MCF 10A (cell line): ENCODE results near the gene NEK10. TPM values are rescaled to one million over a fixed set of nuclear protein-coding genes. Genes with fewer than 3 reads are reported as not detected.
"Not testable (repeated sequence)": the region's sequence is repeated elsewhere in the genome, so short reads cannot be mapped to it uniquely, and the experiment has no call there.

ENCODE experiments used
- BruUV-seq: library from RNA; stranded (reverse); fragments of 400-500 nt; replicated peaks from 2 replicates; lab custom pipeline; 2021; lab: Mats Ljungman, UMichigan
- CTCF ChIA-PET: fragments of 300-600 bp; sonication (Branson Sonifier 250); formaldehyde crosslinking; extraction: SDS; loops from one replicate; lab custom pipeline; 2021; ENCODE audit warnings: antibody characterized with exemption, inconsistent platforms; lab: Yijun Ruan, JAX
- POLR2A ChIA-PET: fragments of 300-600, 350-650 bp; sonication (Branson Sonifier 250); formaldehyde crosslinking; extraction: SDS; loops from one replicate; lab custom pipeline; 2020; ENCODE audit warnings: antibody characterized with exemption, inconsistent platforms; lab: Yijun Ruan, JAX
- DNase-seq: peaks from one replicate; pipeline ENCODE4 v3.0.0-alpha.2; 2018; ENCODE audit not compliant: unreplicated experiment
- H3K27ac Mint-ChIP-seq: one replicate; pipeline ENCODE4 v1.8.0; 2022; ENCODE audit warnings: mild to moderate bottlenecking, low read depth, mixed read lengths; ENCODE audit not compliant: unreplicated experiment
- H3K27me3 Mint-ChIP-seq: one replicate; pipeline ENCODE4 v1.8.0; 2022; ENCODE audit warnings: mixed read lengths; ENCODE audit not compliant: insufficient read depth, unreplicated experiment
- H3K36me3 Mint-ChIP-seq: one replicate; pipeline ENCODE4 v1.8.0; 2022; ENCODE audit warnings: mild to moderate bottlenecking, moderate library complexity, mixed read lengths; ENCODE audit not compliant: insufficient read depth, unreplicated experiment
- H3K4me1 Mint-ChIP-seq: one replicate; pipeline ENCODE4 v1.8.0; 2022; ENCODE audit warnings: mixed read lengths; ENCODE audit not compliant: insufficient read depth, unreplicated experiment
- H3K4me3 Mint-ChIP-seq: one replicate; pipeline ENCODE4 v1.8.0; 2022; ENCODE audit warnings: mild to moderate bottlenecking, moderate library complexity, mixed read lengths; ENCODE audit not compliant: unreplicated experiment
- H3K9me3 Mint-ChIP-seq: one replicate; pipeline ENCODE4 v1.8.0; 2022; ENCODE audit warnings: mixed read lengths; ENCODE audit not compliant: unreplicated experiment
- intact Hi-C: fragments of 100-400 bp; cut with micrococcal nuclease; formaldehyde crosslinking; loops from 2 replicates; pipeline ENCODE4 v1.14.1; 2022
- total RNA-seq: library from RNA; stranded (reverse); gene quantifications from 2 replicates; pipeline ENCODE4 v1.2.3, GENCODE V29; 2022
- TF ChIP-seq, protein P1 (sequence below): fragments of 200-600 bp; IDR thresholded peaks from one replicate; pipeline ENCODE4 v1.8.0; 2022; ENCODE audit warnings: antibody characterized with exemption, mild to moderate bottlenecking; ENCODE audit not compliant: unreplicated experiment

NEK10 gene
- total RNA-seq, 1 experiment from 2014 or later = 0.44 TPM

DNA sequence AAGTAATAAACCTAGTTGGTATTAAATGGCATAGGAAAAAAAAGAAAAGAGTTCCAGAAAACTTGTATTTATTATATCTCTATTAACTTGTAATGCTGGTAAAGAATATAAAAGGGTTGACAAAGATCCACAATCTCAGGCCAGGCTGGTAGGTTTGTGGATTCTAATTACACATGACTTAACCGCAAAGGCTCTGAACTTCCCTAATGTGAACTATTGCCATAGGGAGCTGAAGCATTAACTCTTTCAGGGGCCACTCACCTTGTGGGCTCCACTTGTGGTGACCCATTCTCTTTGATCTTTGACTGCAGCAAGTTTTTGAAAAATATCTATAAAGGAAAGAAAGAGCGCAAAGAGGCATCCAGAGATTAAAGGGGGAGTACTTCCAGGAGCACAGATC, 58.5 kb downstream of the NEK10 start:
- TF ChIP-seq, protein P1, sequence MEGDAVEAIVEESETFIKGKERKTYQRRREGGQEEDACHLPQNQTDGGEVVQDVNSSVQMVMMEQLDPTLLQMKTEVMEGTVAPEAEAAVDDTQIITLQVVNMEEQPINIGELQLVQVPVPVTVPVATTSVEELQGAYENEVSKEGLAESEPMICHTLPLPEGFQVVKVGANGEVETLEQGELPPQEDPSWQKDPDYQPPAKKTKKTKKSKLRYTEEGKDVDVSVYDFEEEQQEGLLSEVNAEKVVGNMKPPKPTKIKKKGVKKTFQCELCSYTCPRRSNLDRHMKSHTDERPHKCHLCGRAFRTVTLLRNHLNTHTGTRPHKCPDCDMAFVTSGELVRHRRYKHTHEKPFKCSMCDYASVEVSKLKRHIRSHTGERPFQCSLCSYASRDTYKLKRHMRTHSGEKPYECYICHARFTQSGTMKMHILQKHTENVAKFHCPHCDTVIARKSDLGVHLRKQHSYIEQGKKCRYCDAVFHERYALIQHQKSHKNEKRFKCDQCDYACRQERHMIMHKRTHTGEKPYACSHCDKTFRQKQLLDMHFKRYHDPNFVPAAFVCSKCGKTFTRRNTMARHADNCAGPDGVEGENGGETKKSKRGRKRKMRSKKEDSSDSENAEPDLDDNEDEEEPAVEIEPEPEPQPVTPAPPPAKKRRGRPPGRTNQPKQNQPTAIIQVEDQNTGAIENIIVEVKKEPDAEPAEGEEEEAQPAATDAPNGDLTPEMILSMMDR = no peak
- ChIA-PET CTCF (interaction anchor here (0.6 to 6.1 kb wide), 11 partner anchors 11 to 792 kb away, joined by 3 to 38 read pairs (median 4); no protein-coding TSS in a partner anchor), POLR2A (interaction anchor here (0.7 to 1.2 kb wide), 3 partner anchors 11 to 398 kb away, joined by 3 read pairs; no protein-coding TSS in a partner anchor)
- DNase-seq = no peak
- no TSS peak for BruUV-seq
- Mint-ChIP-seq H3K27me3 (no peaks in the 10 kb centered on the region), H3K4me3 (no peak overlapping the region), H3K36me3 (no peaks in the 10 kb centered on the region), H3K4me1 (peaks cover 13% of the 10 kb centered on the region), H3K9me3 (peaks cover 4% of the 10 kb centered on the region), H3K27ac (no peak overlapping the region)
- intact Hi-C loops = loop anchor here (1.0 to 5.0 kb wide), 2 partner anchors 371 to 402 kb away; no protein-coding TSS in a partner anchor

DNA sequence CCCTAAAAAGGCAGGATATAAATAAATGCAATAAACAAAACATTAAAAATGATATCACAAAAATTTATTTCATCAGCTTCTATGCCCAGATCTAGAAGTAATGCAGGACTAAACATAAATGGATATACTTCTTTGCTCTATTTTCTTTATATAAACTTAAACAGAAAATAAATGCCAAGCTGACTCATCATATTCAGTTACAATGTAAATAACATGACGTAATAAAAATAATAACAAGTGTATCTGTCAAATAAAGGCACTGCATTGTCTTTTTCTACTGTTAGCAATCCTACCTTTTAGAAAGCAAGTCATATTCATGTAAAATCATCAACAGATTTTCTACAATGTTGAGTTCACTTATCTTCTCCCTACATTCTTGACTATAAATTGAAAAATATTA, 61.6 kb downstream of the NEK10 start:
- no TSS peak for BruUV-seq
- Mint-ChIP-seq H3K27ac (no peak overlapping the region), H3K27me3 (no peaks in the 10 kb centered on the region), H3K36me3 (no peaks in the 10 kb centered on the region), H3K4me1 (peaks cover 13% of the 10 kb centered on the region), H3K4me3 (no peak overlapping the region), H3K9me3 (peaks cover 4% of the 10 kb centered on the region)
- intact Hi-C loops = no loop called here
- TF ChIP-seq, protein P1 = no peak
- POLR2A ChIA-PET = no interaction called here
- CTCF ChIA-PET = interaction anchor here (0.5 to 1.6 kb wide), 2 partner anchors 349 to 377 kb away, joined by 3 read pairs; no protein-coding TSS in a partner anchor
- no peak for DNase-seq

DNA sequence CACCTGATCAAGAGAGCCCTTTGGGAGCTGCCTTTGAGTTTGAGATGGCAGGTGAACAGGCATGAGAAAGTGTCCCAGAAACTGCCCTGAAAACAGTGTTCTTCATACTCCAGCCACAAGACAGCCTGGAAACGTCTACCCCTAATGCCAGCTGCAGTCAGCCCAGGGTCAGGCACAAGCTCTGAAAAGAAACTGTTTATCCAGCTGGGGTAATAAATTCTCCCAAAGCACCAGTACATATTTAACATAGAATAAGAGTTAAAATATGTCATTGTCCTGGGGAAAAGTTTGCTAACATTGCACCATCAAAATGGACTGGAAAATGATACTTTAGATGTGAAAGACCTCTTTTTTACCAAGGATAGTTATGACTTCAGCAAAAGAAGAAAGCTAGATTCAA, 66.3 kb downstream of the NEK10 start:
- Mint-ChIP-seq H3K36me3 (no peaks in the 10 kb centered on the region), H3K4me1 (no peaks in the 10 kb centered on the region), H3K9me3 (peaks cover 21% of the 10 kb centered on the region), H3K27ac (no peak overlapping the region), H3K4me3 (no peak overlapping the region), H3K27me3 (no peaks in the 10 kb centered on the region)
- DNase-seq = no peak
- no TSS peak for BruUV-seq
- CTCF ChIA-PET = interaction anchor here (0.8 to 1.2 kb wide), 3 partner anchors 49 to 409 kb away, joined by 3 to 8 read pairs (median 3); no protein-coding TSS in a partner anchor
- intact Hi-C loops = no loop called here
- TF ChIP-seq, protein P1 = no peak
- POLR2A ChIA-PET = interaction anchor here (0.7 kb wide), 1 partner anchor 201 kb away, joined by 3 read pairs; no protein-coding TSS in a partner anchor

DNA sequence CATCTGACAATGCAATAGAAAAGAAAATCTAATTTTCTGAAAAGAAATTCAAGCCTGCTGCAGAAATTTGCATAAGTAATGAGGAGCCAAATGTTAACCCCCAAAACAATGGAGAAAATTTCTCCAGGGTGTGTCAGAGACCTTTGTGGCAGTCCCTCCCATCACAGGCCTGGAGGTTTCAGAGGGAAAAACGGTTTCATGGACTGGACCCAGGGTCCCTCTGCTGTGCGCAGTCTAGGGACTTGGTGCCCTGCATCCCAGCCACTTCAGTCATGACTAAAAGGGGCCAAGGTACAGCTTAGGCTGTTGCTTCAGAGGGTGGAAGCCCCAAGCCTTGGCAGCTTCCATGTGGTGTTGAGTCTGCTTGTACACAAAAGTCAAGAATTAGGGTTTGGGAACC, 70.2 kb downstream of the NEK10 start:
- peaks cover 21% of the 10 kb centered on the region for H3K9me3 Mint-ChIP-seq
- DNase-seq, H3K36me3 Mint-ChIP-seq, BruUV-seq, POLR2A ChIA-PET, intact Hi-C loops, H3K4me3 Mint-ChIP-seq, H3K27me3 Mint-ChIP-seq, H3K27ac Mint-ChIP-seq, H3K4me1 Mint-ChIP-seq: not testable (repeated sequence)
- CTCF ChIA-PET = interaction anchor here (0.7 kb wide), 1 partner anchor 666 kb away, joined by 3 read pairs; no protein-coding TSS in a partner anchor
